HUDEP-2 (cell line): Measurements from ENCODE around the gene EPS8L1.

ENCODE experiments used
- DNase-seq, 76 experiments: peaks; one replicate each; lab custom pipeline; 2025; ENCODE audit not compliant: unreplicated experiment in 76 of 76; lab: John Stamatoyannopoulos, UW

Gene EPS8L1

DNA sequence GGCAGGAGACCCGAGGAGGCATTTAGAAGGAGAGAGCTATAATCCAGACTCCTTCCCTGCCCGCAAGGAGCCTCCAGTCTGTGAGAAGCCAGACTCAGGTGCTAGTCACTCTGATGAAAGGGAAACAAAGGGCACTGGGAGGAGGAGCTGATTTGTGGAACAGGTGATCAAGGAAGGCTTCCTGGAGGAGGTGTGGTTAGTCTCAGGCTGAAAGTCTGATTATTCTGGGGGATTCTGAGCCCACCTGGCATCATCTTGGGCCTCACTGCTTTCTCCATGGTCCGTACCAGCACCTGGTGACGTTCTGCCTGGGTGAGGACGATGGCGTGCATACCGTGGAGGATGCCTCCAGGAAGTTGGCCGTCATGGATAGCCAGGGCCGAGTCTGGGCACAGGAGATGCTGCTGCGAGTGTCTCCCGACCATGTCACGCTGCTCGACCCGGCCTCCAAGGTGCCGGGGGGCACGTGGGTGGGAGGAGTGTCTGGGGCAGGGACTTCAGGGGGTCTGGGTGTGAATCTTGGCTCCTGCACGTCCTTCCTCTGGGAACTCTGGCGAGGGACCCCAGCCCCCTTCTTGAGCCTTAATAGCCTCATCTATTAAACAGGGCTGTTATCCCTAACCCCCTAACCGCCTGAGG lies 3.9 kb downstream of the EPS8L1 start:
- no peak for DNase-seq

GRCh38 chr19:55080121-55080967 lies 4.7 kb downstream of the EPS8L1 start:
- DNase-seq: peak in 75 of 76 experiments; percentile 41 to 98 (median 92)

GRCh38 chr19:55080968-55081769 lies 5.5 kb downstream of the EPS8L1 start:
- DNase-seq: peak in 75 of 76 experiments; percentile 34 to 100 (median 93)

- DNase-seq: peak in 2 of 76 experiments; percentile 68 to 82
These were observed 6.0 kb downstream of the EPS8L1 start for GRCh38 chr19:55081770-55082019.

GRCh38 chr19:55082020-55082851 lies 6.6 kb downstream of the EPS8L1 start:
- peak in 62 of 76 experiments; percentile 10 to 89 (median 68) for DNase-seq

GRCh38 chr19:55083004-55083850 lies 7.6 kb downstream of the EPS8L1 start:
- DNase-seq: no peak

DNA sequence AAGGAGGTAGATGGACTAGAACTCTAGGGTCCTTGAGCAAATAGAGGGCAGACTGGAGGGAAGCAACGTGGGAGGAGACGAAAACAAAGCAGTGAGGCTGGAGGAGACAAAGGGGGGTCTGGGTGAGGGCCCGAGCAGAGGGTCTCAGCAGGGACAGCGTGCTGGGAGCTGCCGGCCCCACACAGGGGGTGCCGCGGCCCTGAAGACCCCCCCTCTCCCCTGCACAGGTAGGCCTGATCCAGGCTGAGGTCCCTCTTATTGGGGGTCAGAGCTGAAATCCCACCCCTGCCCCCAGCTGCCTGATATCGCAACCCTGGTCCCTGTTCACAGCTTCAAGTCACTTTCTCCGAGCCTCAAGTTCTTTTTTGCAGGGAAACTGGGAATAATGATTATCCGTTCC lies 8.7 kb downstream of the EPS8L1 start:
- no peak for DNase-seq

GRCh38 chr19:55085923-55086715 lies 10.4 kb downstream of the EPS8L1 start:
- DNase-seq: no peak

DNA sequence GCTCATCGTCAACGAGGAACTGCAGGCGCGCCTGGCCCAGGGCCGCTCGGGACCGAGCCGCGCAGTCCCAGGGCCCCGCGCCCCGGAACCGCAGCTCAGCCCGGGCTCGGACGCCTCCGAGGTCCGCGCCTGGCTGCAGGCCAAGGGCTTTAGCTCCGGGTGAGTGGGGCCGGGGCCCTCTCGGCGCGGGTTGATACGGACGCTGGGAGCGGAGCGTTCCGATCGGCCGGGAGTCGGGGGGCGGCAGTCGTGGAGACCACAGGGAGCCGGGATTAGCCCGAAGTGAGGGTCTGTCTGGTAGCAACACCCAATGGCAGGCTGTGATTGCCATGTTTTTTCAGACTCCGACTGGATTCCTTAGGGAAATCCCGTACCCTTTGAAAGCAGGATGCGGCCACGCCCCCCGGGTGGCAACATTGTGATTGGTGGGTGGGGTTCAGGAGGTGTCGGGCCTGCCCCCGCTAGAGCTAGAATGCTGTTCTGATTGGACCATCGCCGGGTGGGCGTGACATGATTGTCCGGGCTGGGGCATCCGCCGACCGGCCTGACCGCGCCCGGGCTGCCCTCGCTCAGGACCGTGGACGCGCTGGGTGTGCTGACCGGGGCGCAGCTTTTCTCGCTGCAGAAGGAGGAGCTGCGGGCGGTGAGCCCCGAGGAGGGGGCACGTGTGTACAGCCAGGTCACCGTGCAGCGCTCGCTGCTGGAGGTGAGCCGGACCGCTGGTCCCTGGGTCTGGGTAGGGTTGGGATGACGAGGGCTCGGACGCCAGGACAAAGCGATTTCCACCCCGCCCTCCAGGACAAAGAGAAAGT lies 11.3 kb downstream of the EPS8L1 start:
- DNase-seq: peak in 2 of 76 experiments; percentile 29 to 35

DNA sequence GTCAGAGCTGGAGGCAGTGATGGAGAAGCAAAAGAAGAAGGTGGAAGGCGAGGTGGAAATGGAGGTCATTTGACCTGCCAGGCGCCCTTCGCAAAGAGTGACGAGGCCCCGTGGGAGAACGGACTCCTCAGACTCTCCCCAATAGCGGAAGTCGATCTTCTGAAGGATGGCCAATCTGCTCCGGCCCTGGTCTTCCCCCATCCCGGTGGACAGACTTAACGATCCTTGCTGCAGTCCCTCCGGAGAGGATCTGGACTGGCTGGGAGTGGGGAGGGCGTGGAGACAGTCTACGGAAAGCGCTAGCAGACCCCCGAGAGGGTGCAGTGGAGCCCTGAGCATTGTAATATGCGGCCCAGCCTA lies 11.9 kb downstream of the EPS8L1 start:
- DNase-seq: no peak

DNA sequence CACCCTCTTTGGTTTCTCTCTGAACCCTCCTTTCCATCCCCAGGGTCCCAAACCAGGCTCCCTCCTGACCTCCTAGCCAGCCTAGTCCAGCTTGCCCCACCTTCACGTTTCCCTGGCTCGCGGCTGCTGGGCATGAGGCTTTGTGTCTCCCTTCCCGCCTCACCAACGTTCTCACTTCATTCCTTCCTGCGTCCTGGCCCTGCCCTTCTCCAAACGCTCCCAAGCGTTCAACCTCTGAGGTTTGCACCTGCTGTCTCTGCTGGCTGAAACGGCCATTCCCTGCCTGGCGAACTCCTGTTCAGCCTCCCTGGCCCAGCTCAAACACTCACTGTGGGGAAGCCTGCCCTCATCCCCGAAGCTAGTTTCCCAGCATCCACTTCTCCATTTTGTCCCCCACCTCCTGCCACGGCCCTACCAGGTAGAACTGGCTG lies 12.4 kb downstream of the EPS8L1 start:
- DNase-seq: no peak

DNA sequence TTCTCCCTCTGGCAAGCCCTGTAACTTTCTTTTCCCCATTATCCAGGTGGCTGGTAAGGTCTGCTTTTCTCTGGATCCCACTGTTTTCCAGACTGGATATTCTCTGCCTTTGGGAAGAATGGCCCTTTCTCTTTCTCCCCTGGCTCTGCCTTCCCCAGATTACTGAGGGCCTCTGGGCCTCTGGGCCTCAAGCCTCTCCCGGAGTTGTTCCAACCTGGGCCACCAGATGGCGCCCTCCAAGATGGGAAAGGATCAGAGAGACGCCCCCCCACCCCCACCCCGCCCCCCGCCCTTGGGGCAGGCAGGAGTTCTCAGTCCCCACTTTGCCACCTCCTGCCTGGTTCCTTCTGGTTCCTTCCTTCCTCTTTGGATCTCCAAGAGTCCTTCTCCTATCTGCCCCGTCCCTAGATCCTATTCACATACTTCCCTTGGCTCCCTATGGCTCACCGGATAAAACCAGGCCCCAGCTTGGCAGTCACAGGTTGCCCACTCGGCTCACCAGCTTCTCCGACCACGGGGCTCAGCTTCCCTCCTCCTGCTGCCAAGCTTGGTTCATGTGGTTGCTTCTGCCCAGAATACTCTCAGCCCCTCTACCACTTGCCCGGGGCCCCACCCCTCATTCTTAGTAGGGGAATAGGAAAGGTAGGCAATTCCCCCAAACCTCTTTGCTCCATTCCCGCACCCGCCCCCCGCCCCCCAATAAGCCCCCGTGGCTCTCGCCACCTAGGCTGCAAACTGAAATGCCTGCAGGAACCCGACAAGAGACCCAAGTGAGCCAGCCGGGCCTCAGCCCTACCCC lies 13.1 kb downstream of the EPS8L1 start:
- peak in 70 of 76 experiments; percentile 23 to 94 (median 72) for DNase-seq

DNA sequence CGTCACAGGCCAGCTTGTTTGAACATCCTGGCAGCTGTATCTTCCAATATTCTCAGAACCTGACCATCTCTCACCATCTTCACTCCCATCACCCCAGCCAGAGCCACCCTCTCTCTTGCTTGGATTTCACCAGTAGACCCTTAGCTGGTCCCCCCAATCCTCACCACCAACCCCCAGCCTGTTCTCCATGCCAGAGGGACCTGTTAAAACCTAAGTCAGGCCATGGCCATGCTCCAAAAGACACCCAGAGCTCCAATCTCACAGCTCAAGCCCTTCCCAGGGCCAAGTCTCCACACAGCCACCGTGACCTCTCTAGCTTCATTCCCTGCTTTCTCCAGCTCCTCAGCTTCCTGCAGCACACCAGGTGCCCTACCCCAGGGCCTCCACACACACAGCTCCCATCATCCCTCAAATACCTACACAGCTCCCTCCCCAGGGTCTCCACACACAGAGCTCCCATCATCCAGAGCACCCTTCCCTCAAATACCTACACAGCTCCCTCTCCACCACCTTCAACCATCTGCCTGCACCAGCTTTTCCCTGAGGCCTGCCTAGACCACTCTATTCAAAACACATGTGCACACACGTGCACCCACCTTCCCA lies 13.8 kb downstream of the EPS8L1 start:
- DNase-seq: no peak

DNA sequence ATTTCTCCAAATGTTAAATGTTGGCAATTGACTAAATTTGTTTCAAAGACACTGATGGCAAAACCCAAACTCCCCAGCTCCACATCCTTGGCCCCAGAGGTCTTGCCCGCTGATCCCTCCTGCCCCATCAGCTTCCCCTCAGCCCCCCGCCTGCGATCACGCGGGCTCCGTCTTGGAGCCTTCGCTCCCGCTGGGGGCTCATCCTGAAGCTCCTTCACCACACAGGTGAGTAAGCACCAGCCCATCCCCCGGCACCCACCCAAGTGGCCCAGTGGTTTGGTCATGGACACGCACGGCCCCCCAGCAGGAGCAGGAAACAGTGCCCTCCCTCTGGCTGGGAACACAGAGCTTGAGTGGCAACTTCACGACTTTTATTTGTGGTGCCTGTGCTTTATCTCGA lies 14.9 kb downstream of the EPS8L1 start:
- DNase-seq: no peak

DNA sequence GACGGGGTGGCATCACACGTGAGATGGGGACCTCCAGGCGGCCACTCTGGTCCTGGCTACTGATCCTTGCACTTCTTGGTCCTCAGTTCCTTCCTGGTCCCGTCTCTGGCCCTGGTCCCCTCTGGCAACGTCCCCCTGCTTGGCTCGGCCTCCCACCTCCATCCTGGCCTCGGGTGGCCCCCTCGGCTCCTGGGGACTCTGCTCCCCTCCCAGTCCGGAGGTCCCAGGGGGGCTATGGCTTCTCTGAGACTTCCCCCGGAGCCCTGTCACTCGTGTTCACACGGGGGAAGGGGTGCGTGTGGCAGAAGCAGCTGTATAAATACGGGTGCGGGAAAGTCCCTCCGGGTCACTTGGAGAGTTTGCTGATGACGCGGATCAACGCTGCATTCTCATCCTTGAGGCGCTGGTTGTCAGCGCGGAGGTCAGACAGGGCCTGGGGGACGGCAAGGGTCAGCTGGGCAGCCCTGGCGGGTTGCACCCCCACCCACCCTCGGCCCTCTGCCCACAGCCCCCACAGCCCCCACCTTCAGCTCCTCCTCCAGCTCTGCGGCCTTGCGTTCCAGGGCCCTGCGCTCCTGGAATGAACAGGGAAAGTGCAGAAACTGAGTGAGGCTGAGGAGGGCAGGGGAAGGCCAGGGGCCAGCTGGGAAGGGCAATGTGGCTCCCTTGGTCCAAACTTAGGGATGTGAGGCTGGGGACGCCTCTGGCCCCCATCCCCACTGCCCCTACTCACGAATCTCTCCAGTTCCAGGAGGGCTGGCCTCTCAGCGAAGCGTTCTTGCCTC lies 15.6 kb downstream of the EPS8L1 start:
- no peak for DNase-seq

DNA sequence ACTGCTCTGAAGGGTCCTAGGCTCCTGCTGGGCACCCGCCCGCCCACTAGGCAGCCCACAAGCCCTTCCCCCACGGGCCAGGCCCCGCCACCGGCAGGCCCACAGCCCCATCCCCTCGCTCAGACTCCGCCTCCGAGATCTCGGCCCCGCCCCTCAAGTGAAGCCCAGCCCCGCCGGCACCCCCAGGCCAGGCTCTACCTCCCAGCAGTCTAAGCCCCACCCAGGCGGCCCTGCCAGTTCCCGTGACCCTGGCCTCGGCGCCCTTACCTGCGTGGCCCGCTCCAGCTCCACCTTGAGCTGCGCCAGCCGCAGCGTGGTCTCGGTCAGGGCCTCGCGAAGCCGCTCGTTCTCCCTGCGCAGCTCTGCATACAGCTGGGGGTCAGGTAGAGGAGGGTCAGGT lies 16.3 kb downstream of the EPS8L1 start:
- no peak for DNase-seq
